GM23338 (cell line): ENCODE measurements around the gene LIX1. TPM values are rescaled to one million over a fixed set of nuclear protein-coding genes. Genes with fewer than 3 reads are reported as not detected.

ENCODE experiments used
- ATAC-seq: fragments of 200-7000 bp; cut with Tn5 transposase; 3 replicates; pipeline ENCODE4 v1.9.1; 2020
- DNase-seq: peaks from one replicate; pipeline ENCODE4 v3.0.0-alpha.2; 2015; ENCODE audit warnings: low spot score
- H2AFZ ChIP-seq: fragments of 200-600 bp; sonication (generic); 2 replicates; pipeline ENCODE4 v1.8.0; 2016; ENCODE audit warnings: antibody characterized with exemption, mild to moderate bottlenecking, moderate library complexity
- H3F3A ChIP-seq: fragments of 200-600 bp; sonication (generic); replicated peaks from 2 replicates; pipeline ENCODE4 v1.8.0; 2017; ENCODE audit warnings: antibody characterized with exemption, mixed run types, low read depth
- H3K27ac ChIP-seq: fragments of 200-600 bp; sonication (generic); 2 replicates; pipeline ENCODE4 v1.6.1; 2016; ENCODE audit warnings: low read depth
- H3K27me3 ChIP-seq: fragments of 200-600 bp; sonication (generic); 2 replicates; pipeline ENCODE4 v1.8.0; 2016; ENCODE audit warnings: mild to moderate bottlenecking, mixed run types, moderate library complexity; ENCODE audit not compliant: insufficient read depth
- H3K36me3 ChIP-seq: fragments of 200-600 bp; sonication (generic); 2 replicates; pipeline ENCODE4 v1.8.0; 2016; ENCODE audit warnings: mild to moderate bottlenecking; ENCODE audit not compliant: insufficient read depth
- H3K4me1 ChIP-seq: fragments of 200-600 bp; sonication (generic); 2 replicates; pipeline ENCODE4 v1.8.0; 2016; ENCODE audit warnings: mild to moderate bottlenecking, moderate library complexity; ENCODE audit not compliant: insufficient read depth
- H3K4me2 ChIP-seq: fragments of 200-600 bp; sonication (generic); 2 replicates; pipeline ENCODE4 v1.7.1; 2017; ENCODE audit warnings: mixed run types
- H3K4me3 ChIP-seq: fragments of 200-600 bp; sonication (generic); 2 replicates; pipeline ENCODE4 v1.6.1; 2016; ENCODE audit warnings: mixed run types
- H3K79me2 ChIP-seq: fragments of 200-600 bp; sonication (generic); replicated peaks from 2 replicates; pipeline ENCODE4 v1.8.0; 2017; ENCODE audit warnings: mild to moderate bottlenecking; ENCODE audit not compliant: insufficient read depth
- H3K9me2 ChIP-seq: fragments of 200-600 bp; sonication (generic); 2 replicates; pipeline ENCODE4 v1.8.0; 2017; ENCODE audit not compliant: insufficient read depth
- H4K20me1 ChIP-seq: fragments of 200-600 bp; sonication (generic); replicated peaks from 2 replicates; pipeline ENCODE4 v1.8.0; 2017; ENCODE audit warnings: mild to moderate bottlenecking; ENCODE audit not compliant: insufficient read depth
- H3K27ac Mint-ChIP-seq: 2 replicates; pipeline ENCODE4 v1.8.0; 2020; ENCODE audit warnings: inconsistent platforms, mild to moderate bottlenecking, moderate library complexity, mixed read lengths
- H3K27me3 Mint-ChIP-seq: 3 replicates; pipeline ENCODE4 v1.8.0; 2022; ENCODE audit warnings: low read depth, mild to moderate bottlenecking, moderate library complexity, mixed read lengths, inconsistent platforms; ENCODE audit not compliant: insufficient read depth, poor library complexity
- H3K36me3 Mint-ChIP-seq: 3 replicates; pipeline ENCODE4 v1.8.0; 2021; ENCODE audit warnings: low read depth, mild to moderate bottlenecking, inconsistent platforms, moderate library complexity, mixed read lengths
- H3K4me1 Mint-ChIP-seq: 3 replicates; pipeline ENCODE4 v1.8.0; 2020; ENCODE audit warnings: mild to moderate bottlenecking, inconsistent platforms, mixed read lengths
- H3K4me3 Mint-ChIP-seq: 3 replicates; pipeline ENCODE4 v1.8.0; 2021; ENCODE audit warnings: moderate library complexity, mild to moderate bottlenecking, inconsistent platforms, mixed read lengths
- H3K9me3 Mint-ChIP-seq: 3 replicates; pipeline ENCODE4 v1.8.0; 2020; ENCODE audit warnings: moderate library complexity, mild to moderate bottlenecking, inconsistent platforms, mixed read lengths
- CREB1 ChIP-seq: fragments of 250-450 bp; sonication (Bioruptor Pico); IDR thresholded peaks from 2 replicates; pipeline ENCODE4 v1.5.0; 2020; ENCODE audit warnings: low read depth, mild to moderate bottlenecking, moderate library complexity
- CTCF ChIP-seq, 2 experiments: fragments of 200-600 bp in 1 of 2; sonication (generic) in 1 of 2; conservative IDR thresholded peaks; 2 replicates each; pipeline versions ENCODE4 v1.5.1 to v1.6.1; 2016 to 2017; ENCODE audit warnings: antibody characterized with exemption in 2 of 2, low read depth in 2 of 2, mild to moderate bottlenecking in 2 of 2, moderate library complexity in 1 of 2
- EZH2 ChIP-seq: fragments of 200-600 bp; sonication (generic); IDR thresholded peaks from one replicate; pipeline ENCODE4 v1.8.0; 2017; ENCODE audit warnings: antibody characterized with exemption, mild to moderate bottlenecking, low read depth; ENCODE audit not compliant: unreplicated experiment
- EZH2phosphoT487 ChIP-seq: fragments of 200-600 bp; sonication (generic); IDR thresholded peaks from one replicate; pipeline ENCODE4 v1.8.1; 2018; ENCODE audit warnings: antibody characterized with exemption; ENCODE audit not compliant: unreplicated experiment
- JUNB ChIP-seq: IDR thresholded peaks from one replicate; pipeline ENCODE4 v1.6.1; 2016; ENCODE audit warnings: antibody characterized with exemption; ENCODE audit not compliant: unreplicated experiment
- NANOG ChIP-seq: IDR thresholded peaks from 2 replicates; pipeline ENCODE4 v1.6.1; 2016; ENCODE audit warnings: antibody characterized with exemption, borderline replicate concordance
- POLR2AphosphoS5 ChIP-seq: IDR thresholded peaks from 2 replicates; pipeline ENCODE4 v1.6.1; 2016; ENCODE audit warnings: antibody characterized with exemption, low read depth
- REST ChIP-seq: IDR thresholded peaks from one replicate; pipeline ENCODE4 v1.6.1; 2018; ENCODE audit warnings: antibody characterized with exemption; ENCODE audit not compliant: unreplicated experiment
- STAT1 ChIP-seq: IDR thresholded peaks from one replicate; pipeline ENCODE4 v1.6.1; 2016; ENCODE audit warnings: antibody characterized with exemption; ENCODE audit not compliant: unreplicated experiment
- ZNF114 ChIP-seq: fragments of 250-450 bp; sonication (Bioruptor Pico); IDR thresholded peaks from 2 replicates; pipeline ENCODE4 v1.5.0; 2020; ENCODE audit warnings: mild to moderate bottlenecking, moderate library complexity
- ZNF331 ChIP-seq: fragments of 250-450 bp; sonication (Bioruptor Pico); IDR thresholded peaks from 2 replicates; pipeline ENCODE4 v1.5.0; 2020; ENCODE audit warnings: low read depth, mild to moderate bottlenecking, moderate library complexity
- ZNF462 ChIP-seq: fragments of 250-450 bp; sonication (Bioruptor Pico); IDR thresholded peaks from 2 replicates; pipeline ENCODE4 v1.5.0; 2020; ENCODE audit warnings: mild to moderate bottlenecking, moderate library complexity
- polyA plus RNA-seq: library from polyadenylated mRNA; unstranded; fragments of >200 nt; fragmentation: Nextera tagmentation; extraction: Ambion mirVana; gene quantifications from 2 replicates; pipeline ENCODE4 v1.2.1, GENCODE V29; 2016
- total RNA-seq: library from RNA; depleted of rRNA; stranded (reverse); fragments of >200 nt; shearing (Covaris generic); gene quantifications from 2 replicates; pipeline ENCODE4 v1.2.3, GENCODE V29; 2014
- TF ChIP-seq, protein P1 (sequence below): IDR thresholded peaks from 2 replicates; pipeline ENCODE4 v1.6.1; 2016; ENCODE audit warnings: antibody characterized with exemption

LIX1 gene
- total and polyA plus RNA-seq, 2 experiments from 2014 or later, result 0.13 TPM; not detected in 1

GRCh38 chr5:97107318-97107717 lies 35.1 kb downstream of the LIX1 start:
- no peaks in the 10 kb centered on the region for H4K20me1 ChIP-seq
- Mint-ChIP-seq H3K4me1 (peaks cover 15% of the 10 kb centered on the region), H3K4me3 (no peak overlapping the region), H3K36me3 (no peaks in the 10 kb centered on the region), H3K27ac (no peak overlapping the region), H3K9me3 (no peaks in the 10 kb centered on the region), H3K27me3 (peaks cover 2% of the 10 kb centered on the region)
- H3K9me2 ChIP-seq, result no peaks in the 10 kb centered on the region
- no peaks in the 10 kb centered on the region for H3K36me3 ChIP-seq
- DNase-seq (no peak), ATAC-seq (no peak)
- no peak overlapping the region for H3K27ac ChIP-seq
- no peak overlapping the region for H3K4me3 ChIP-seq
- no peaks in the 10 kb centered on the region for H3K27me3 ChIP-seq
- H3K4me1 ChIP-seq, result peaks cover 10% of the 10 kb centered on the region; the same call in 1 of the 2 replicates
- no peak overlapping the region for H3K4me2 ChIP-seq
- no peaks in the 10 kb centered on the region for H3K79me2 ChIP-seq
- no peak overlapping the region for H2AFZ ChIP-seq
- no peaks in the 10 kb centered on the region for H3F3A ChIP-seq
- TF ChIP-seq ZNF114 (CRISPR knock-in tag), result no peak
- TF ChIP-seq CREB1 (CRISPR knock-in tag), result no peak
- TF ChIP-seq EZH2, result no peak
- no peak for TF ChIP-seq POLR2AphosphoS5
- no peak for TF ChIP-seq ZNF331
- no peak for TF ChIP-seq REST
- TF ChIP-seq EZH2phosphoT487, result no peak
- TF ChIP-seq ZNF462, result no peak
- TF ChIP-seq NANOG, result no peak
- TF ChIP-seq CTCF (conservative IDR thresholded peaks at IDR 0.05; ENCODE audit: low read depth in 2 of 2), result no peak
- TF ChIP-seq JUNB, result no peak
- TF ChIP-seq, protein P1, sequence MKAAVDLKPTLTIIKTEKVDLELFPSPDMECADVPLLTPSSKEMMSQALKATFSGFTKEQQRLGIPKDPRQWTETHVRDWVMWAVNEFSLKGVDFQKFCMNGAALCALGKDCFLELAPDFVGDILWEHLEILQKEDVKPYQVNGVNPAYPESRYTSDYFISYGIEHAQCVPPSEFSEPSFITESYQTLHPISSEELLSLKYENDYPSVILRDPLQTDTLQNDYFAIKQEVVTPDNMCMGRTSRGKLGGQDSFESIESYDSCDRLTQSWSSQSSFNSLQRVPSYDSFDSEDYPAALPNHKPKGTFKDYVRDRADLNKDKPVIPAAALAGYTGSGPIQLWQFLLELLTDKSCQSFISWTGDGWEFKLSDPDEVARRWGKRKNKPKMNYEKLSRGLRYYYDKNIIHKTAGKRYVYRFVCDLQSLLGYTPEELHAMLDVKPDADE, result no peak
- TF ChIP-seq STAT1, result no peak
